Activated naive CD4-positive, alpha-beta T cell treated with anti-CD3 and anti-CD28 coated beads, Interleukin-2, amount 50 U/mL, for 72 hours (primary cell): ENCODE data around the gene FGF9. TPM values are rescaled to one million over a fixed set of nuclear protein-coding genes. Genes with fewer than 3 reads are reported as not detected.

ENCODE experiments used
- ATAC-seq, 2 donors: fragments of 150-1000 bp; cut with Tn5 transposase; 2 replicates each; pipeline ENCODE4 v1.10.0; 2021; ENCODE audit warnings: mild to moderate bottlenecking in 2 of 2, moderate library complexity in 2 of 2
- DNase-seq, 2 donors: peaks; one replicate each; pipeline ENCODE4 v3.0.0; 2021 to 2022; ENCODE audit warnings: low spot score in 2 of 2
- H3K27ac Mint-ChIP-seq, 2 donors: one replicate each; pipeline ENCODE4 v1.8.0; 2022; ENCODE audit warnings: mild to moderate bottlenecking in 2 of 2, mixed read lengths in 2 of 2
- H3K36me3 Mint-ChIP-seq, 2 donors: one replicate each; pipeline ENCODE4 v1.8.0; 2022; ENCODE audit warnings: mixed read lengths in 2 of 2
- H3K9me3 Mint-ChIP-seq, 2 donors: one replicate each; pipeline ENCODE4 v1.8.0; 2022; ENCODE audit warnings: mixed read lengths in 2 of 2
- total RNA-seq, 2 donors: library from RNA; stranded (reverse); gene quantifications; one replicate each; pipeline ENCODE4 v1.2.3, GENCODE V29; 2022

Gene FGF9
- total RNA-seq, 2 donors from 2014 or later, result 0.18 to 0.54 TPM

- no peaks in the 10 kb centered on the region for H3K36me3 Mint-ChIP-seq
- ATAC-seq, result no peak
- no peak for DNase-seq
- H3K9me3 Mint-ChIP-seq, result no peaks in the 10 kb centered on the region
- H3K27ac Mint-ChIP-seq, result no peak overlapping the region
Measured at GRCh38 chr13:21672287-21672680, 1.4 kb downstream of the FGF9 start.

- no peaks in the 10 kb centered on the region for H3K9me3 Mint-ChIP-seq
- no peak for DNase-seq
- no peak overlapping the region for H3K27ac Mint-ChIP-seq
- ATAC-seq, result no peak
- no peaks in the 10 kb centered on the region for H3K36me3 Mint-ChIP-seq
Measured at GRCh38 chr13:21672796-21673538, 2.1 kb downstream of the FGF9 start.

DNA sequence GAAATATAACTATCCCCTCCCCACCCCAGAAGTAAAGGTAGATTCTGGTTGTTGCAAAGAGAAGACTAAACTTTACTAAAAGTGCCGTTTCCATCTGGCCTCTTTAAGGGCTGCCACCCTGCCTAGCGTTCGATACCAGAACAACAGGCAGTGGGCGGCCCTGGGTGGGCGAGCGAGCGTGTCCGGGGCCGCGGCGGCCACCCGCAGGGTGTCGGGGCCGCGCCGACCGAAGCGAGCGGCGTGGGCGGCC, 2.6 kb downstream of the FGF9 start:
- no peak for DNase-seq
- Mint-ChIP-seq H3K27ac (no peak overlapping the region), H3K9me3 (no peaks in the 10 kb centered on the region), H3K36me3 (no peaks in the 10 kb centered on the region)
- no peak for ATAC-seq

- Mint-ChIP-seq H3K27ac (no peak overlapping the region), H3K9me3 (no peaks in the 10 kb centered on the region), H3K36me3 (no peaks in the 10 kb centered on the region)
- peak in 1 of 2 donors; percentile 19 for ATAC-seq
- DNase-seq, result no peak
Measured at GRCh38 chr13:21673789-21674489, 3.1 kb downstream of the FGF9 start.

DNA sequence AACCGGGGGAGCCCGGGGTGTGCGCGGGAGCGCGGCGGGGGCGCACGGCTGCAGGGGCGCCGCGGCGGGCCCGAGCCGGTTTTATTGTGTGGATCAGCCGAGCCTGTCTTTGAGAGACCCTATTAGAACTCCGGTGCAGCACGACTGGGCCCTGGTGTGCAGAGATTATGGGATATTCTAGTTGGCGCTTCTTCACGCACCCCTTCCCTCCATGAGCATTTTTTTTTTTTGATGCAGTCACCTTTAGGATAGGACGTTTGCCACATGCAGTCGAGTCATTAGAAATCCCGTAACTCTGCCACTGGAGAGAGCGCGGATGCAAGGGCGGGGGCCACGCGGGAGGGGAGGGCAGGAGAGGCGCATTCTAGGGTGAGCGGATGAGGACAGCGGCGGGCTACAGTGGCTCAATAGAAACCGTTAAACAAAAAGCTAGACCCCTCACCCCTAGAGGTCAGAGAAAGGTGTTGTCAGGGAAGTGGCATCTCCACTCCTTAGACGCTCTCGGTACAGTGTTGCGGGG, 3.7 kb downstream of the FGF9 start:
- no peak for ATAC-seq
- DNase-seq, result no peak
- Mint-ChIP-seq H3K9me3 (no peaks in the 10 kb centered on the region), H3K36me3 (no peaks in the 10 kb centered on the region), H3K27ac (no peak overlapping the region)

- Mint-ChIP-seq H3K27ac (no peak overlapping the region), H3K9me3 (no peaks in the 10 kb centered on the region), H3K36me3 (no peaks in the 10 kb centered on the region)
- ATAC-seq (peak; percentile 12 to 30), DNase-seq (no peak)
Measured at GRCh38 chr13:21675095-21675991, 4.5 kb downstream of the FGF9 start.

DNA sequence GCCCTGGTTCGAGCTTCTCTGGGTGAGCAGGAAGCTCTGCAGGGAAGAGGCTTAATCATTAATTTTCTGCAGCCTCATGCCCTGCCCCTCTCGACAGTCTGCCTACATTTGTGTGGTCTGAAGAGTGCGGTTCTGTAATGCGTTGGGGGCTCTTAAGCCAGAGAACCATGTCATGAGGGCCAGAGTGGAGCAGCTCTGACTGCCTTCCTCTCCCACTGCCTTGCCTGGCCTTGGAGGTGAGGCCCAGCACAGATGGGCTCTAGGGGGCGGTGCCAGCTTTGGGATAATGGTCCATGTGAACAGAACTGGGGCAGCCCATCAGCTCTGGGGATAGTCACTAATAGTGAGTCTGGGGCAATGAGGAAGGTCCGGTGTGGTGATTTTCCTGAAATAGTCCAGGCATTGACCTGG, 5.7 kb downstream of the FGF9 start:
- ATAC-seq (no peak), DNase-seq (no peak)
- H3K36me3 Mint-ChIP-seq, result no peaks in the 10 kb centered on the region
- H3K27ac Mint-ChIP-seq, result no peak overlapping the region
- no peaks in the 10 kb centered on the region for H3K9me3 Mint-ChIP-seq

DNA sequence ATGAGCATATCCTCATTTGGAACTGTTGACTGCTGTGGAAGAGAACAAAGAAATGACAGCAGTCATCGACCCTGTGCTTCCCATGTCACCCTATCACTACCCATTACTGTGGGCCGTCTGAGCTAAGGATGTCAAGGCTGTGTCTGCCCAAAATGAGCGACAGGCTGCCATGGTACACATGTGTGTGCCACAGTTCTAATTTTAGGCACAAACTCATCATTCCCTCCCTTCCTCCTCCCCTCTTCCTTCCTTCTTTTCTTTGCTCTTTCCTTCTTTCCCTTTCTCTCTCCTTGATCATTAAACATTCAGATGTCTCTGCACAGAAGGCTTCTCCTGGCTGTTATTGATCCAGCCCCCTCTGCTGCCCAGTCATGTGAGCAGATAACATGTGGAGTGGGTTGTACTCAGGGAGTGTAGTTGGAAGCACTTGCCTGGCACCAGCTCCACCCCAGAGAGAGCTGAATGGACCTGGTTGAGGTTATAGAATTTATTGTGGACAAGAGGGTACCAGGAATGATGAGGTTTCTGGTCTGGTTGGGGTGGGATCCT, 6.3 kb downstream of the FGF9 start:
- H3K27ac Mint-ChIP-seq, result no peak overlapping the region

GRCh38 chr13:21683034-21683733, 12.3 kb downstream of the FGF9 start:
- DNase-seq (no peak), ATAC-seq (peak in 1 of 2 donors; percentile 66)
- no peak overlapping the region for H3K27ac Mint-ChIP-seq
- H3K36me3 Mint-ChIP-seq, result no peaks in the 10 kb centered on the region
- H3K9me3 Mint-ChIP-seq, result no peaks in the 10 kb centered on the region

More for the DNA sequence above, 6.3 kb downstream of the FGF9 start:
- H3K36me3 Mint-ChIP-seq, result no peaks in the 10 kb centered on the region
- no peaks in the 10 kb centered on the region for H3K9me3 Mint-ChIP-seq
- no peak for ATAC-seq
- DNase-seq, result no peak

DNA sequence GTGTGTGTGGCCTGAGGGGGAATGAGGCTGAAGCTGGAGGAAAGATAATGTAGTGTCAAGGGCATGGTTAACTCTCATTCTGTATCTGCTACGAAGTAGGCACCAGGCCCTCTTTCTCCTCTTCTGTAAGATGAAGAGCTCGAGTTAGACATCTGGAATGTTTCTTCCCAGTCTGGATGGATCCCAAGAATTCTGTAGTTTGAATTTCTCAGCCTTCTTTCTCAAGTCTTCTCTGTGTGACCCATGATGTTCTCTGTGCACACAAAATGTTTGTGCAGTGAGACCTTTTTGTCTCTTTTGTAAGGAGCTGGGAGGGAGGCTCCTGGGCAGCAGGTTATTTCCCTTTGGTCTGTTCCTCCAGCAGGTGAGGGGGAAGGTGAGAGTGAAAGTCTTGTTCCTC, 13.7 kb downstream of the FGF9 start:
- H3K36me3 Mint-ChIP-seq, result no peaks in the 10 kb centered on the region
- ATAC-seq, result no peak
- no peaks in the 10 kb centered on the region for H3K9me3 Mint-ChIP-seq
- H3K27ac Mint-ChIP-seq, result no peak overlapping the region
- no peak for DNase-seq

- no peak for ATAC-seq
- no peaks in the 10 kb centered on the region for H3K9me3 Mint-ChIP-seq
- no peak for DNase-seq
- H3K36me3 Mint-ChIP-seq, result no peaks in the 10 kb centered on the region
- H3K27ac Mint-ChIP-seq, result no peak overlapping the region
Measured at GRCh38 chr13:21685485-21686064, 14.7 kb downstream of the FGF9 start.

DNA sequence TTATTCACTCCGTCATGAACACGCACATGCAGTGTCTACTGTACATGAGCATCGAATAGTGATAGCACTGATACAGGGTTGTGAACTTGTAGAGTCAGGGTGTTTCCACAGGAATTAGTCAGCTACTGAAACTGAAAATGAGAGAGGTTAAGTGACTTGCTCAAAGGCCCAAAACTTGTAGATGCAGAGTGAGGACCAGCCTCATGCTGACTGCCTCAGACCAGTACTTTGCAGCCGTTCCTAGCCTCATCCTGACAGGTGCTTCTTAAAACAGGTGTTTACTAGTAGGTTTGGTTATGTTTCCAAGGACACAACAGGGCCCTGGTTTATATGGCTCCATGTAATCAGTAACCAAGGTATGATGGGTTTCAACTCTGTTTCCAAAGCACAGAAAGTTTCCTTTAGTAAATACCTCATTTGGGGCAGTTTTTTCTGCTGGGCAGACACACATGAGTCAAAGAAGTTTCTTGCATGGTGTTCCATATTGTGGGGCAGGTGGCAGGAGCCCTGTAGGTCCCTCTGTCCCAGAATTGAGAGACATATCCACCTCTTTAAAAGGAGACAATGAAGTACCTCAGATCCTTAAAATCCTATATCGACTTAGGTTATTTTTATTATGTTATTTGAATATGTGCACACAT, 16.0 kb downstream of the FGF9 start:
- peak; percentile 88 to 95 for ATAC-seq
- no peak for DNase-seq
- Mint-ChIP-seq H3K9me3 (no peaks in the 10 kb centered on the region), H3K36me3 (no peaks in the 10 kb centered on the region), H3K27ac (no peak overlapping the region)

GRCh38 chr13:21688056-21688455, 17.2 kb downstream of the FGF9 start:
- no peaks in the 10 kb centered on the region for H3K9me3 Mint-ChIP-seq
- no peaks in the 10 kb centered on the region for H3K36me3 Mint-ChIP-seq
- H3K27ac Mint-ChIP-seq, result no peak overlapping the region
- DNase-seq (no peak), ATAC-seq (no peak)

DNA sequence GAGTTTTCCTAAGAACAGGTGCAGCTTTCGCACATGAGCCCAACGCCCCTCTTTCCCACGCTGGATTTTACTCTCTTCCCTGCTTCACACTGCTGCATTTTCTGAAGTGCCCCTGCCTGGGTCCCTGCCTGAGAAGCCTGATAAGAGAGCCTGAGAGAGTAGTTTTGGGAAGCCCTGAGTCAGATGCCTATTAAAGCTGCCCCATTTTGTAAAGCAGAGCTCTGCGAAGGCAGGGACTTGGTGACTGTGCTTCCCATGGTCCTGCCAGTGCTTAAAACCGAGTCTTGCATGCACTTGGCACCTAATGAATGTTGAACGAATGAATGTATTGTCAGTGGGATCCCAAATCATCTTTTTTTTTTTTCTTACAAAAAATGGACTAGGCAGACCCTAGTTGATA, 18.2 kb downstream of the FGF9 start:
- Mint-ChIP-seq H3K9me3 (no peaks in the 10 kb centered on the region), H3K27ac (no peak overlapping the region), H3K36me3 (no peaks in the 10 kb centered on the region)
- no peak for DNase-seq
- no peak for ATAC-seq

- no peak overlapping the region for H3K27ac Mint-ChIP-seq
- no peaks in the 10 kb centered on the region for H3K9me3 Mint-ChIP-seq
- DNase-seq (no peak), ATAC-seq (no peak)
- H3K36me3 Mint-ChIP-seq, result no peaks in the 10 kb centered on the region
Measured at GRCh38 chr13:21690955-21691354, 20.1 kb downstream of the FGF9 start.

DNA sequence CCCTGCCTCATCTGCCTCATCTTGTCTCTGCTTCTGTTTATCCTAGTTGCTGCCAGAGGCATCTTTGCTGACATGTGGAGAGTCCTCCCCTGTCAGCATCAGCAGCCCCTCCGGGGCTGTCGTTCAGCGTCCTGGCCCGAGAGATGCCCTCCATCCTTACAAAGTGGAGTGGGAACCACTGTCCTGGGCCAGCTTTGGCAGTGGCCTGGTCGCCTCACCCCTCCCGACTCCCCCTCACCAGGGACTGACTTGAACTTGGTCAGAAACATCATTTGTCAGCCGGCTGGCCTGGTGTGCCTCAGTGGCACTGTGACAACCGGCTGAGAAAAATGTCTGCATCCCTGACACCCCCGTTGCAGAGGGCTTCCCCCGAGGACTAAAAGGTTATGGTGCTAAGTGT, 20.6 kb downstream of the FGF9 start:
- DNase-seq (no peak), ATAC-seq (no peak)
- no peaks in the 10 kb centered on the region for H3K9me3 Mint-ChIP-seq
- no peak overlapping the region for H3K27ac Mint-ChIP-seq
- no peaks in the 10 kb centered on the region for H3K36me3 Mint-ChIP-seq
